GM04503 (cell line): Measurements from ENCODE around the gene TNPO3.
"Not testable (repeated sequence)": the region's sequence is repeated elsewhere in the genome, so short reads cannot be mapped to it uniquely, and the experiment has no call there.

Experiments used
- DNase-seq: peaks from one replicate; pipeline ENCODE4 v3.0.0-alpha.2; 2012; ENCODE audit warnings: low read depth

Gene TNPO3

DNA sequence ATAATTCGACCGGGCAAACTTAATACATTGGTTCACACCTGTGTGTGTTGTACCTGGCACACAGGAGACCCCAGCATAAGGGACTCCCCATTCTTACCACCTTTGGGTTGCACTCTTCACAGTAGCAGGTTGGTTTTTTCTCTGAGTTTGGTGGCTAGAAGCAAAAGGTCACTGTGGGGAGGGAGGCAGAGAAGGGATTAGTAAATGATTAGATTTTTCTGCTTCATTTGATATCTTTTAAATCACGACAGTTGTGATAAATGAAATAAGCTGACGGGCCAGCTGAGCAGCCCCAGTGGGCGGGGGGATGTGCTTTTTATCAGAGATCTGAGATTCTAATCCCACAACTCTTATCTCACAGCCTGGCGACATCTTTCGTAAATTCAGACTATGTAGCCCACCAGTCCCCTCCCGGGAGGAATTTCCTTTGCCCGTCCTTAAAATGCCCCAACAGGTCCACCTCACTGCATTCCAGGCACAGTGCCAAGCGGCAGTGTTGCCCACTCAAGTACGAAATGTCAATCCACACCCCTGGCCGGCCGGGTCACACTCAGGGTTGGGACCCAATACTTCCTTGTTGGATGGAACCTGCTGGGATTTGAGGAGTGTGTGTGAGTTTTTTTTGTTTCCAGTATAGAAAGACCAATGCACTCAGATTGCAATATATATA, 133.9 kb downstream of the TNPO3 start:
- no peak for DNase-seq

DNA sequence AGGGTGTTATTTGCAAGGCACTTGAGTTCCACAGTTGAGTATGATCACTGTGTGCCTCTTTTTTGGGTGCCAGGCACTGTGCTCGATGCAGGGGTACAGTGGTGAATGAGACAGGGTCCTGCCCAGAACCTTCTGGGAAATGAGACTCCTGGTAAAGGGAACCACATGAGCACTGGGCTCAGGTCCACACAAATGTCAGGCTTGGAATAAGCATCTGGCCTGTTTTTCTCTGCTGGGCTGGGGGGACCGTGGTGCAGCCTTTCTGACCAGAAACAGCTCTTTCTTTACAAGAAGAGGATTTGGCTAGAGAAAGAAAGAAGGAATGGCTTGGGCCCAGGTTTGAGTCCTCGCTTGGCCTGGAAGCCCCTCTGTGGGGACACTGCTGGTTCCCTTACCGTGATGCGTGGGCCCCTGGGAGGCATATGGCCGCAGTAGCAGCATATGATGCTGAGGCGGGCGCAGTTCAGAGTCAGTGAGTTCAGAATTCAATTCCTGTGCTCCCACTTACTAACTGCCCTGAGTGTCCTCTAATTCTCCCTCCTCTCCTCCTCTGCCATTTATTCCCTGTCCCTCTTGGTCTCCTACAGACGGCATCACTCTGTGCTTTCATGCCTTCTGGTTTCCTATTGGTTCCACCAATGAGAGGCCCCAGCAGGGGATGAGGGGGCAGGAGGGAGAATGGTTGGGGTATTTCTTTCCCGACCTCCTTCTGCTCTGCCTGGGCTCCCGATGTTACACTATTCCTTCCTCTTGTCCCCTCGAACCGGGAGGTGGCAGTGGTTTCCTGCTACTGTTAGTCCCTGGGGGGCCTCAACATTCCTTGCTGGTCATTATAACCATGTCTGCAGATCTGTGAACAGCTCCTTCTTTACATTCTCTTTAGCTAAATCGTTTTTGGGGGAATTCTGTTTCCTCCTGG, 134.8 kb downstream of the TNPO3 start:
- DNase-seq: no peak

DNA sequence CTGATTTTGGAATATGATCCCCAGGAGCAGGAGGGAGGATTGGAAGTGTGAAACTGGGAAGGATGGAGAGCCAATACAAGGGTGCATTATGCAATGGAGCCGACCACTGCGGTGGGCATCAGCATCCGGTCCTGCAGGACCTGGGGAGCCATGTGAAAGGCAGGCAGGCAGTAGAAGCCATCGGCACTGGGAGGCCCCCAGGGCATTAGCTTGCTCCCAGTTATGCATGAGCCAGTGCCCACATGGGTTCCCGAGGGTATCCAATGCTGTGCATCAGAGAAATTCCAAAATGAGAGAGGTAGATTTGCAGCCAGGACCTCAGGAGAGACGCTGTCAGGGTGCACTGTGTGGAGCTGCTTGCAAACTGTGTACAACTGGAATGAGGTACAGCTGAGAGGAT, 135.7 kb downstream of the TNPO3 start:
- no peak for DNase-seq

DNA sequence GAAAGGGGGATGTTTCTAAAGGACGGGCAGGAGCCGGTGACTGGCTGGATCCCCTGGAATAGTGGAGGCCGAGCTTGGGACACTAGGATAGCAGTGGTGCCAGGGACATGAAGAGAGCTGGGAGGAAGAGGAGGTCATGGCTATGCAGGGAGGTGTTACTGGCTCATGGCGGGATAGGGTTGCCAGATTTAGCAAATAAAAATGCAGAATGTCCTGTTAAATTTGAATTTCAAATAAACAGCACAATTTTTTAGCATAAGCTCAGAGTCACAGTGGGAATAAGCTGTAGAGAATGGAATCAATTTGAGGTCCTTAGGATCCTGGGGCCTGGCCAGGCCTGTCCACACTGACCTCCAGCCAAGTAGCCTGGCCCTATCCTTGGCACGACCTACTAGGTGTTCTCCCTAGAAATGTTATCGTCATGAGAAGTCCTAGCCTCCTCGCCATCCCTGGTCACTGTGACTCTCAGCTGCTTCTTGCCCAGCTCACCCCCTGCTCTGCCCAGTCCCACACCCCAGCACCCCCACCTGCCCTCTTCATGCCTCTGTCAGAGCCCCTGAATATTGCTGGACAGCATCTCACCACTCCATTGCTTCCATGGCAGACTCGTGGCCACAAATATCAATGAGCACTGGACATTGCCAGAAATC, 136.8 kb downstream of the TNPO3 start:
- no peak for DNase-seq

DNA sequence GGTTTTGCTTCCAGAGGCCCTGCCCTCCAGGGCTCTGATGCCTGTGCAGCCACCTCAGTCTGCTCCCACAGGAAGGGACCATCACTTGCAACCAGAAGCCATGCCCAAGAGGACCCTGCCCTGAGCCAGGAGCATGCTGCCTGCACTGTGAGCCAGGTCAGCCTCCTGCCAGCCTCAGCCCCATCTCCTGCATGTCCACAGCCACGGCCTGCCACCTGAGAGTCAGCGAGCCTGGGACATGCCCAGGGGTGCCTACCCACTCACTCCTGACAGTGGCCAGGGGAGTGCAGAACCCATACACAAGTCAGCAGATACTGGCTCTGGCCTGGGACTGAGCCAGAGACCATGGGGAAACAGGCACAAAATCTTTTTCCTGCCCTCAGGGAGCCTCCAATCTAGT, 137.8 kb downstream of the TNPO3 start:
- DNase-seq: no peak

DNA sequence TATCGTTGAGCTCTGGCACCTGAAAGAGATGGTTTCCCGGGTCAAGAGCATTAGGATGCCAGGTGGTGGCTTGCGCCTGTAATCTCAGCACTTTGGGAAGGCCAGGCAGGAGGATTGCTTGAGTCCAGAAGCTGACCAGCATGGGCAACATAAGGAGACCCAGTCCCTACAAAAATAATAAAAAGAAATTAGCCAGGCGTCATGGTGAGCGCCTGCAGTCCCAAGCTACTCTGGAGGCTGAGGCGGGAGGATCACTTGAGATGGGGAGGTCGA, 138.3 kb downstream of the TNPO3 start:
- no peak for DNase-seq

DNA sequence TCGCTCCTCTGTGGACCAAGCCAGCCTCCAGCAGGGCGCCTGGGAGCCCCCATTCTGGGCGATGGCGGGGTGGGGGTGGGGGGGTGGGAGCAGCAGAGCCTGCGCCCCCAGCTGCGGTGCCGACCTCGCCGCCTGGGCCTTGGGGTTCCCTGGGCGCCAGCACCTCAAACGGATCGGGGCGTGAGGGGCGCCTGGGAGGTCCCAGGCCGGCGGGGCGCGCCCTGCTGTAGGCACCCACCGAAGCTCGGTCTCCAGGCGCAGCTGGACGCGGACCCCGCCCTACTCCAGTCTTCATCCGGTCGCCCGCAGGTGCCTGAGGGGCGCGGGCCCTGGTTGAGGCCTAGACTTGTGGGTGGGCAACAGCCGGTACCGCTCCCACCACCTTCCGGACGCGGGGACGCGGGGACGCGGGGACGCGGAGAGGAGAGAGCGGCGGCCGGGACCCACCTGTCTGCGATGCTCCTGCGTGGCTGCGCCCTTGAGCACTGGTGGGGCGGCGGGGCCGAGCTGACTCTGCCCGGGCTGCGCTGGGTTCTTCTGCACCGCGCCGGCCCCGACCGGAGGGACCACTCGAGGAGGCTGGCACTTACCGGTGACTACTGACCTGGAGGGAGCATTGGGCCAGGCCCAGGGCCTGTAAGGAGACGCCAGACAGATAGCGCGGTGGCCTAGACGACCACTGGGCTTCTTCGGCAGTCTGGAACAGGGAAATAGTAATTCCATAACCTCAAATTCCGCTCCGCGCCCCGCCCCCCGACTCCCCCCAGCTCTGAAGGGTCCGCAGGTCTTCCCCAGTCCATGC, 138.9 kb downstream of the TNPO3 start:
- no peak for DNase-seq

DNA sequence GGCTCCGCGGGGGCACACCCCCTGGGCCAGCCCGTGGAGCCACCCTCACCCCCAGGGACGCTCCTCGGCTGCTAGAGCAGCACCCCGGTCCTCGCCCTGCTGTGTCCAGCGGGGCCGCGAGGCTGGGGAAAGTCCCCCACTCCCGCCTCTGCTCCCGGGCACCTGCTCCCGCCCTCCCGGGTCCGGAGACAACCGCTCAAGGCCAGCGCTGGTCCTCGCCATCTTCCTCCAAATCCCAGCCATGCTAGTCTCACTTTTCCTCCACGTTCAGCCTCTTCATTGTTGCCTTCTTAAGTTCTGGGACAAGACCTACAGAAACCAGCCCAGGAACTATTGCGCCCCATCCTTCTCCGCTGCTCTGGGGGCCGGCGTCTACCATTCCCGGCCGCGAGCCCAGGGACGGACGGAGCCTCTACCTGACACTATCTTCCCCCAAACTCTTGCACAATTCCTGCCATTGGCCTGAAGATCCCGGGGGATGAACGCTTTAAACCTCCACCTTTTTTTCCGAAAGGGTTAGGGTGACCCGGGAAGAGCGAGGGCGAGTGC, 139.6 kb downstream of the TNPO3 start:
- DNase-seq: no peak

DNA sequence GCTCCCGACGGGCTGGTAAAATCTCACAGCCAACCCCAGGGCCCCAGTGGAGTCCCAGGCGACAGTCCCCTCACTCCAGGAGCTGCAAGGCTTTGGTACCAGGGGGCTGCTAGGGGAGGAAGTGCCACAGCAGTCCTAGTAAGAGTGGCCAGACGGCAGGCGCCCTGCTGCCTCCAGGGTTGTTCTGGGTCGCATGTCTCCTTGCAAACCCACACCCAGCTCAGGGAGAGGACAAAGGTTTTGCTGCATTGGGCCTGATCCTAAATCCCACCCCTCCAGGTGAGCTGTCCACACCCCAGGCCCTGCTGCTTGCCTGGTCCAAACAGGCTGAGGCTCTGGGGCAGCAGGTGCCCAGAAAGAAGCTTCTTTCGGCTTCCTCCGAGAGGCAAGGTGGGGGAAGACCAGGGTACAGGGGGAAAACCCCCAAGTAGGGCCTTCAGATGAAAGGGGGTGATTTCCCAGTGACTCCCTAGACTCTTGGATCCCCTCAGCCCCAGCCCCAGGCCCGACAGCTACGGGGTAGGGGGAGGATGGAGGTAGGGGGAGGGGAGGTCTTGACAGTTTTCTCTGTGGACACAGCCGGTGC, 140.3 kb downstream of the TNPO3 start:
- DNase-seq: no peak

DNA sequence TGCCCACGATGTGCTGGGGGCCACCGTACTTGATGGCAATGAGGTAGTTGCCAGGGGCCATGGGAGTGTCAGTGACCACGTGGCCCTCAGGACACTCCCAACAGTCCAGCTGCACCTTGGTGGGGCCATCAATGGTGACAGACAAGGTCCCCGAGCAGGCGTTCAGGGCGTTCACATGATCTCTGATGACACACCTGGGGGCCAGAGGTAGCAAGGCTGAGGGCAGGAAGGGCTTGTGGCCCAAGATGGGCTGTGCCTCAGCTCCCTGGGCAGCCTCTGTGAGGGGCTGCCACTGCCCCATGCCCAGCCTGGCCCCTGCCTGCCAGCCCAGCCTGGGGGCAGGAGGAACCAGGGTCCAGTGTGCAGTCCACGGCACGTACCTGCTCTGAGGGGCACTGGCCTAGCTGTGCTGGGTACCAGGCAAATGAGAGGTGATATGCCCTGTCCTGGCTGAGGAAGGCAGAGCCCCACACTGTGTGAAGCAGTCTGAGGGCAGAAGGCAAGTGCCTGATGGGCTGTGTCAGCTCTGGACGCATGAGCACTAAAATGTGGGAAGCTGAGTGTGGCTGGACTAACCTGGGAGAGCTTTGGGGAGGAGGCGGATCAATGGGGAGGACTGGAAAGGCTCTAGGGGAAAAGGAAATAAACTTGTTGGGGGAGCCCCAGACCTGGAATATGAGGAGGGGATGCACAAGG, 140.9 kb downstream of the TNPO3 start:
- DNase-seq: no peak

DNA sequence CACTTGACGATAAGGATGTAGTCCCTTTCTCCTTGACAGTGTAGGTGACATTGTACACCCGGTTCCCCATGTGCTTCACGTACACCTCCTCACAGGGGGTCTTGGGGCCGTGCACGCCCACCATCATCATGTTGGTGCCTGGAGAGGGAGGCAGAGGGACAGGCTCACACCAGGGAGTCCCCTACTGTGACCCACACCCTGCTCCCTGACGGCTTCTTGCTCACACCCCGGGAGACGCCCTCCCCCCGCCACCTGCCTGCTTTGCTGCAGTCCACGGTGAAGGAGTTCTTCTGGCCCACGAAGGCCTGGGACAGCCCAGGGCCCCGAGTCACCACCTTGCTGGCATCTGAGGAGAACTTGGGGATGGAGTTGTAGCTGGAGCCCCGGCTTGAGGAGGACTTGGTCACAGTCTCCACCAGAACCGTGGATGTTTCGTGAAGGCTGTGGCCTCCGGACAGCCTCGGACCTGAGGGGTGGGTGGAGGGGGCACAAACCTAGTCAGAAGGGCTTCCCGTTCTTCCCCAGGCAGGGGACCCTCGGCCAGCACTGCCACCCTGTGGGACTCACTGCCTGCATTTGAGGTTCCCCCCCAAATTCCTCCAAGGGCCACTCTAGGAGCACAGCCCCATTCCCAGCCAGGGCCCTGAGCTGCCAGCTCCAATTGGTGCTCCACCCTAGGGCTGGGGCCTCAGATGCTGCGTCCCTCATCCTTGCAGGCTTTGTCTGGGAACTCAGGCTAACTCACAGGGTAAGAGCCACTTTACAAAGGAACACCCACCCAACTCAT, 142.0 kb downstream of the TNPO3 start:
- not testable (repeated sequence) for DNase-seq

DNA sequence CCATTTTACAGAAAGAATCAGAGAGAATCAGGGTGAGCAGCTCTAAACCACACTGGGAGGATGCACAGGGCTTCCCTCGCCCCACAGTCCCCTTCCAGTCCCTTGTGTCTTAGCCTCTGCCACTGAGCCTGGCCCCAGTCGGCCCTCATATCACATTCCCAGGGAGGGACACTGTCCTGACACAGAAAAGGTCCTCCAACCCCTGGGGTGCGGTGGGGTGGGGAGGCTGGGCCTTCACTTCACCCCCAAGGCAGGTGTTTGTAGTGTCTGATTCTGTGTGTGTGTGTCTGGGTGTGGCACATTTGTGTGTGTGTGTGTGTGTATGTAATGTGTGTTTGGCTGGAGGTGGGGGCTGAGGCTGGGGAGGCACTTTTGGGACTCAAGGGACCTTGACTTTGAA, 142.6 kb downstream of the TNPO3 start:
- DNase-seq: no peak

DNA sequence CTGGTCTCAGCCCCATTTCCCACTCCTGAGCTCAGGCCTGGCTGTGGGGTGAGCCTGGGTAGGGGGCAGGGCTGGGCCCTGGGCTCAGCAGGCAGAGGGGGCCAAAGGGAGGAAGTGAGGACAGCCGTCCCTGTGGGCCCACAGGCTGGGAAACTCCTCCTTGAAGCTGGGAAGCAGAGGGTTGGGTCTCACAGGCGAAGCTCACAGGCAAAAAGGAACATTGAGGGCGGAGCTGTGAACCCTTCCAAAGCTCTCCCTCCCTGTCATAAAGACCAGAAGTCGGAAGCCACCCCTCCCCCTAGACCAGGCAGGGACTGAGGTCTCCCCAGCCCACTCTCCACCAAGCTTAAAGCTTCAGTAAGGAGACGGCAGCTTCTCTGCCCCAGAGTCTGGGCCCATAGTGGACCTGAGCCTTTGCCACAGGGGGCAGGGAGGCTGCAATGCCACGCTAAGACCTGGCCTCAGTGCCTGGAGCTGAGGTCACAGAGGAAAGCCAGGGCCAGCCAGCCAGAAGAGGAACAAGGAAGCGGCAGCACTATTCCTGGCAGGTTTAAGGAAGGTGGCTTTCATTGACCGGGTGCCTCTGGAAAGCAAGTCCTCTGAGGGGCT, 143.4 kb downstream of the TNPO3 start:
- no peak for DNase-seq

DNA sequence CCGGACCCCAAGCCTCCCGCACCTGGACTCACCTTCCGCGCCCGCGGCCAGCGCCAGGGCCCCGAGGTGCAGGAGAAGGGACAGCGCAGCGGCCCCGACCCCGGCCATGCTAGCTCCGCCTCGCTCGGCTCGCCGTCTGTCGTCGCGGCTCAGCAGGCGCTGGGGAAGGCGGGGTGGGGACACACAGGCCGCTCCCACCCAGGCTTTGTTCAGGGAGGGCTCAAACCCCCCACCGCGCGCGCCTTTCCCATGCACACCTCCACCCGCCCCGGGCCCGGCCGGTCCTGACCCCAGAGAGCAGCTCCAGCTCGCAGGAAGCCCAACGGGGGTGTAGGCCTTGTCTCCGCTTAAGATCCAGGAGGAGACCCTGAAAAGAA, 144.4 kb downstream of the TNPO3 start, which contains the start of gene KCP:
Gene KCP, minus strand, starts transcription at position 141 of the 377 bp plus-strand sequence. Its CDS starts 33 bp downstream, at position 108.
- DNase-seq: no peak

DNA sequence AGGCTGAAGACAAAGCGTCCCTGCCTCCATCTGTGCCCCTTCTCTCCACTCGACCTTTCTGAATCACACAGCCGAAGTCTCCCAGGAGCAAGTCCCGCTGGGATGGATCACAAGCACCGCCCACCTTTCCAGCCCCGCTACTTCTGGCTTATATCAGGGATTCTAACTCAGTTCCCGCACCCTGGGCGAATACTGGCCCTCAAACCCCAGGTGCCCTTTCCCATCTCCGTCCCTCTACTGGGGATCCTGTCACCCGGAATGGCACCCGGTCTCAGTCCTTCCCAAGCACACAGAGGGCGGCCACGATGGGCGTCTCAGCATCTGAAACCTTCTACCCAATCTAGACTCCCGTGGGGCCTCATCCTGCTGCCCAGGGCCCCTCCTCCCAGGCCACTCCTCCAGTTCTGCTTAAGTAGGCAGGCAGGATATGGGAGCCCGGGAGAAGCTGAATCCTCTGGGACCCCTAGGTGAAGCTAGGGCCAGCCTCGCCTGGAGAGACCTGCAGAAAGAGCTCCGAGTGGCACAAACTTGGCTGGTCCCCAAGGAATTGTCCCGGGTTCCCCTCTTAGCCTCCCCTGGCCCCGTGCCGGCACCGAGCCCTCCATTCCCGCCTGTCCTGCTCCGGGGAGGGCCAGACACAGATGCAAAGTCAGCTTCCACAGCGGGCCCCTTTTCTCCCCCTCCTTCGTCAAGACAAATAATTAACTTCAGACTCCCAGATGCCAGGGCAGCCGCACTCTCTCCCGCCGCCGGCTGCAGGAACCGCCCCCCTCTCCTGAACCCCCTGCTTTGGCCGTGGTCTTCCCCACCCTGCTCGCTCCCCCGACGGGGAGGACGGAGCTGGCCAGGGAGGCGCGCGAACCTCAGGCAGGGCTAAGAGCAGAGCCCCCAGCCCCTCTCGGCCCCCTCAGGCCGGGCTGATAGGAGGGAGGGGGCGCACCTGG, 145.0 kb downstream of the TNPO3 start:
- no peak for DNase-seq

DNA sequence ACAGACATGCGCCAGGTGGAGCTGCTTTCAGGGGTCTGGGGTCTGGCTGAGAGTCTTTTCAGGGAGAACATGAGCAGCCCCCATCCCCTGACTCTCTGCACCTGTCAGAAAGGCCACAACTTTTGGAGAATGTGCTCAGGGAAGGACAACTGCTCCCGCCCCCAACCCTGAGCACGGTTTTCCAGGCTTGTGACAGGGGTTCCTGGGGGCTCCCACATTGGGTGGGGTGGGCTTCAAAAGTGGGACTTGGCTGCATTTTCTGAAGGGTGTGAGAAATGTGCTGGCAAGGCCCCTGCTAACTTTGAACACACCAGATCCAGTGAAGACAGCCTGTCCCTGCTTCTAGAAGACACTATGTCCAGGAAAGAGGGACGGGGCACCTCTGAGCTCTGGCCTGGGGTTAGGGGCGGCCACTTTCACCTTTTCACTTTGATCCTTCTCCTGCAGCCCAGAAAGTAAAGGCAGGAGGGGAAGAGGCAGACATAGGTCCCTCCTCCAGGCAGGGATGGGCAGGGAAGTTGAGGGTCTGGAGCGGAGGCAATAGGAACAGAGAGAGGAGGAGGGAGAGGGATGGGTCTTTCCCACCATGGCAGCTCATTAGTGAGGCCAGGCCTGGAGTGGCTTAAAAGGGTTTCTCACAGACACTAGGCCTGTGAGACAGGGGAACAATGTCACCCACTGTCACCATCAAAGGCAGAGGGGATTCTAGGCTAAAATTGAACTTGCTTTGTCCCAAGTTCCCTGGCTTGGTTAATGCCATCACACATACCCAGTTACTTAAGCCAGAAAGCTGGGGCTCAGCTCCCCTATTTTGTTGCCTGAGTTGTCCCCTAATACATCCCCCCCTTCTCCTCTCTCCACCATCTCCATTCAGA, 145.9 kb downstream of the TNPO3 start:
- no peak for DNase-seq

DNA sequence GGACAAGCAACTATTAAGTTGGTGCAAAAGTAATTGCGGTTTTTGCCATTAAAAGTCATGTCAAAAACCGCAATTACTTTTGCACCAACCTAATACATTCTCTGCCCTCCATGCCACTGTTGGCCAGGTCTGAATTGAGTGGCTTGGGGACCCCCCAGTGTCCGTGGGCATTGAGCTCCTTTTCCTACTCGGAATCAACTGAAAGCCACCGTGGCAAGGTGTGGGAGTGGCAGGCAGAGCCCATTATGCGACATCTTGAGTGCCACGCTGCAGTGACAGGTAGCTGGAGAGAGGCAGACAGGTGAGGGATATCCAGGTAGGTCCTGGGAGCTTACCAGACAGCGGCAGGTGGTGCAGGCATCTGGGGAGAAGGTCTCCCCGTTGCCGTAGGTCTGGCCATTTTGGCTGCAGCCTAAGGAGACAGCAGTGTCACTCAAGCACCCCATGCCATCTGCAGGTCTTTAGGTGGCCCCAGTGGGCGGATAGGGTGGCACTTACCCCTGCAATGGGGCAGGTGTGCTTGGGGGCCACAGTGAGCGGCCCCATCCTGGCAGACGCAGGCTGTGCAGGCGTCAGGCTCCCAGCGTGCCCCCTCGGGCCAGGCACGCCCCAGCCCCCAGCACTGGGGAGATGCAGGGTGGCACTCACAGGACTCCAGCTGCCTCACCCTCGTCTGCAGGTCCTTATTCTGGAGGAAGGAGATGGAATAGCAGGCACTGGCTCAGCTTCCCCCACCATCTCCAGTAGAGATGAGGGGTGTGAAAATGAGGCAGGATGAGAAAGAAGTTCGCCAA, 147.9 kb downstream of the TNPO3 start:
- DNase-seq: no peak
